Esophagus muscularis mucosa (tissue), 3 donors: ENCODE data around the gene TTC3.

Experiments used
- CTCF ChIP-seq, 3 experiments: fragments of 200-600 bp in 2 of 3; fragments of 450-650 bp in 1 of 3; sonication (generic) in 2 of 3; IDR thresholded peaks; one replicate each; pipeline ENCODE4 v1.5.1; 2017 to 2019; ENCODE audit warnings: antibody characterized with exemption in 3 of 3, mild to moderate bottlenecking in 2 of 3, moderate library complexity in 1 of 3
- POLR2AphosphoS5 ChIP-seq, 2 donors: sonication (generic); formaldehyde crosslinking; IDR thresholded peaks; one replicate each; pipeline ENCODE4 v1.6.1; 2017; ENCODE audit warnings: antibody characterized with exemption in 2 of 2

GRCh38 chr21:37249112-37249904 is 176.3 kb downstream of the TTC3 start:
- TF ChIP-seq CTCF (IDR thresholded peaks at IDR 0.05) (no peak), POLR2AphosphoS5 (IDR thresholded peaks at IDR 0.05) (no peak)
